ENCODE data around the gene UVSSA.
"Not testable (repeated sequence)": the region's sequence is repeated elsewhere in the genome, so short reads cannot be mapped to it uniquely, and the experiment has no call there.

The UVSSA gene

GRCh38 chr4:1317177-1318045, 29.6 kb upstream of the UVSSA start:
- DNase-seq = no peak

- no peak for DNase-seq
Measured at GRCh38 chr4:1318046-1318375, 29.0 kb upstream of the UVSSA start.

- no peak for DNase-seq
Measured at GRCh38 chr4:1318488-1319213, 28.4 kb upstream of the UVSSA start.

- no peak for DNase-seq
Measured at GRCh38 chr4:1321486-1321885, 25.5 kb upstream of the UVSSA start.

- no peak for DNase-seq
Measured at GRCh38 chr4:1321946-1322650, 24.9 kb upstream of the UVSSA start.

GRCh38 chr4:1323280-1323634, 23.8 kb upstream of the UVSSA start:
- no peak for DNase-seq

GRCh38 chr4:1323635-1324442, 23.2 kb upstream of the UVSSA start:
- no peak for DNase-seq

GRCh38 chr4:1324443-1325175, 22.4 kb upstream of the UVSSA start:
- DNase-seq = not testable (repeated sequence)

- DNase-seq = no peak
Measured at GRCh38 chr4:1325176-1325480, 21.9 kb upstream of the UVSSA start.

GRCh38 chr4:1325681-1326635, 21.1 kb upstream of the UVSSA start:
- no peak for DNase-seq

- DNase-seq = no peak
Measured at GRCh38 chr4:1326751-1327525, 20.1 kb upstream of the UVSSA start.

GRCh38 chr4:1327526-1328266, 19.3 kb upstream of the UVSSA start:
- no peak for DNase-seq

- no peak for DNase-seq
Measured at GRCh38 chr4:1328267-1329155, 18.5 kb upstream of the UVSSA start.

GRCh38 chr4:1329408-1330371, 17.3 kb upstream of the UVSSA start:
- no peak for DNase-seq

GRCh38 chr4:1330761-1331590, 16.0 kb upstream of the UVSSA start:
- DNase-seq = no peak

- DNase-seq = no peak
Measured at GRCh38 chr4:1331591-1332353, 15.2 kb upstream of the UVSSA start.
